ENCODE measurements around the gene CLMP.

DNA sequence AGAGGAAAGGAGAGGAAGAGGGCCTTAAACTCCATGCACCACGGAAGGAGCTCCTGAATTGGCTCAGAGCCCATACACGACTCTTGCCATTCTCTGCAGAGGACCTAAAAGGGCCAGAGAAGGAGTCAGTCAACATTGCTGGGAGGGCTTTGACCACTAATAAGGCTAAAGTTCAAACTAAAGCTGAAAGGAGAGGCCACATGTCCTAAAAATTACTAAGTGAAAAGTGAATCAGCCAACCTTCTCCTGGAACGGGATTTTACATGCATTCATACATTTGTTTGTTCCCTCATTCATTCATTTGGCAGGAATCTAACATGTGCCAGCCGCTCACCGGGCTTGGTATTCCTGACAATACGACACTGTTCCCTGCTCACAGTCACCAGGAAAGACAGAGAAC, 10.5 kb downstream of the CLMP start:
- TF ChIP-seq, protein P1, sequence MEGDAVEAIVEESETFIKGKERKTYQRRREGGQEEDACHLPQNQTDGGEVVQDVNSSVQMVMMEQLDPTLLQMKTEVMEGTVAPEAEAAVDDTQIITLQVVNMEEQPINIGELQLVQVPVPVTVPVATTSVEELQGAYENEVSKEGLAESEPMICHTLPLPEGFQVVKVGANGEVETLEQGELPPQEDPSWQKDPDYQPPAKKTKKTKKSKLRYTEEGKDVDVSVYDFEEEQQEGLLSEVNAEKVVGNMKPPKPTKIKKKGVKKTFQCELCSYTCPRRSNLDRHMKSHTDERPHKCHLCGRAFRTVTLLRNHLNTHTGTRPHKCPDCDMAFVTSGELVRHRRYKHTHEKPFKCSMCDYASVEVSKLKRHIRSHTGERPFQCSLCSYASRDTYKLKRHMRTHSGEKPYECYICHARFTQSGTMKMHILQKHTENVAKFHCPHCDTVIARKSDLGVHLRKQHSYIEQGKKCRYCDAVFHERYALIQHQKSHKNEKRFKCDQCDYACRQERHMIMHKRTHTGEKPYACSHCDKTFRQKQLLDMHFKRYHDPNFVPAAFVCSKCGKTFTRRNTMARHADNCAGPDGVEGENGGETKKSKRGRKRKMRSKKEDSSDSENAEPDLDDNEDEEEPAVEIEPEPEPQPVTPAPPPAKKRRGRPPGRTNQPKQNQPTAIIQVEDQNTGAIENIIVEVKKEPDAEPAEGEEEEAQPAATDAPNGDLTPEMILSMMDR (IDR thresholded peaks at IDR 0.05; ENCODE audit: low read length) = no peak
- no peak for TF ChIP-seq EZH2 (IDR thresholded peaks at IDR 0.05; ENCODE audit: borderline replicate concordance, low read length)
